Anterior cingulate cortex (tissue), 58 donors: ENCODE results near the gene FHAD1.

ENCODE experiments used
- DNase-seq, 58 donors: peaks; one replicate each; lab custom pipeline; 2025; lab: John Stamatoyannopoulos, UW

Gene FHAD1

GRCh38 chr1:15444468-15445389 is 197.7 kb downstream of the FHAD1 start:
- no peak for DNase-seq

DNA sequence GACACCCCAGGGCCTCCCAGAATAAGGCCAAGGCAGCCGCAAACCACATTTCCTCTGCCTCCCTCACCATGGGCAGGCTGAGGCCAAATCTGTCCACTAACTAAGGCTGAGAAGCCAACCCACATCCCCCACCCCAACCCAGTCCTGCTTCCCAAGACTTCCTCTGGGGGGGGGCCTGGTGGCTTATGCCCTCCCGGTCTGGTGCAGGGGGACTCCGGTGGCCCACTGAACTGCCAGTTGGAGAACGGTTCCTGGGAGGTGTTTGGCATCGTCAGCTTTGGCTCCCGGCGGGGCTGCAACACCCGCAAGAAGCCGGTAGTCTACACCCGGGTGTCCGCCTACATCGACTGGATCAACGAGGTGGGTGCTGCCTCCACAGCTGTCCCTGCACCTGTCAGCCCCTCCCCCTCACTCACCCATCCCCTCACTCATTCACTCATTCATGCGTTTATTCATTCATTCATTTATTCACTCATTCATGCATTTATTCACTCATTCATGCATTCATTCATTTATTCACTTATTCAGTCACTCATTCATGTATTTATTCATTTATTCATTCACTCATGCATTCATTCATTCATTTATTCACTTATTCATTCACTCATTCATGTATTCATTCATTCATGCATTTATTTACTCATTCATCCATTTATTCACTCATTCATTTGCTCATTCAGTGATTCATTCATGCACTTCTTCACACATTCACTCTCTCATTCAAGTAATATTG is 198.5 kb downstream of the FHAD1 start:
- no peak for DNase-seq

DNA sequence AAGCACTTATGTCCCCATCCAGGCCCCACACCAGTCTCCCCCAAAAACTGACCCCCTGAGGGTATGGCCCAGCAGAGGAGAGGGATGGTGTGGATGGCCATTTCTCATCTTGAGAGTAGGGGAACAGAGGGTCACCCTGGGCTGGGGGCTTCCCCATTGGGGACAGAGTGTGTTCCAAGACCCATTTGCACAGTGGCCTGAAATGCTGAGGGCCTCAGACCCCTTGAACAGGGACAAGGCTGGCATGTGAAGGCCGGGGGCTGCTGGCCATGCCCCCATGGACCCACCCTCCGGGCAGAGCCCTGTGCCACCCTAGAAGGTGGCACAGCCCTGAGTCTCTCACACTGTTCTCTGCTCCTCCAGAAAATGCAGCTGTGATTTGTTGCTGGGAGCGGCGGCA is 199.2 kb downstream of the FHAD1 start:
- DNase-seq: no peak
